Measurements from ENCODE around the gene FGF12. TPM values are rescaled to one million over a fixed set of nuclear protein-coding genes. Genes with fewer than 3 reads are reported as not detected.

The FGF12 gene
- total RNA-seq, 2 experiments from 2014 or later: 0.06 to 1.7 TPM

GRCh38 chr3:192652727-192653126 lies 74.6 kb downstream of the FGF12 start:
- Histone ChIP-seq H3K4me2 (ENCODE audit: low read length) (no peak overlapping the region), H3K79me2 (ENCODE audit: insufficient read depth, low read depth, low read length) (no peaks in the 10 kb centered on the region), H3K9me3 (ENCODE audit: low read length) (no peaks in the 10 kb centered on the region), H3K4me3 (ENCODE audit: low read depth, low read length, poor library complexity, severe bottlenecking) (no peak overlapping the region), H3K36me3 (ENCODE audit: insufficient read depth, low read length) (no peaks in the 10 kb centered on the region), H3K9me2 (ENCODE audit: insufficient read depth, low read length) (no peaks in the 10 kb centered on the region), H4K20me1 (ENCODE audit: insufficient read depth, low read length) (no peaks in the 10 kb centered on the region), H3K4me1 (ENCODE audit: insufficient read depth, low read length, poor library complexity, severe bottlenecking) (no peaks in the 10 kb centered on the region), H2AFZ (ENCODE audit: low read length) (no peak overlapping the region), H3K27ac (ENCODE audit: low read depth, low read length, poor library complexity, severe bottlenecking) (no peak overlapping the region)
- no peak for TF ChIP-seq CTCF (conservative IDR thresholded peaks at IDR 0.05; ENCODE audit: low read length)
- no peak for TF ChIP-seq EZH2phosphoT487 (IDR thresholded peaks at IDR 0.05; ENCODE audit: borderline replicate concordance, low read depth, low read length)
- POLR2A ChIA-PET: interaction anchor here (0.6 kb wide), 1 partner anchor 98 kb away, joined by 4 read pairs; no protein-coding TSS in a partner anchor
- intact Hi-C loops (cut with micrococcal nuclease; ENCODE audit: unreplicated experiment): no loop called here
- DNase-seq (ENCODE audit: low spot score): no peak
- no TSS peak for BruUV-seq (replicated peaks)
- CTCF ChIA-PET (ENCODE audit: unreplicated experiment): no interaction called here

- Histone ChIP-seq H3K4me3 (ENCODE audit: low read depth, low read length, poor library complexity, severe bottlenecking) (no peak overlapping the region), H3K4me2 (ENCODE audit: low read length) (no peak overlapping the region), H2AFZ (ENCODE audit: low read length) (no peak overlapping the region), H4K20me1 (ENCODE audit: insufficient read depth, low read length) (no peaks in the 10 kb centered on the region), H3K9me2 (ENCODE audit: insufficient read depth, low read length) (no peaks in the 10 kb centered on the region), H3K4me1 (ENCODE audit: insufficient read depth, low read length, poor library complexity, severe bottlenecking) (no peaks in the 10 kb centered on the region), H3K36me3 (ENCODE audit: insufficient read depth, low read length) (no peaks in the 10 kb centered on the region), H3K79me2 (ENCODE audit: insufficient read depth, low read depth, low read length) (no peaks in the 10 kb centered on the region), H3K9me3 (ENCODE audit: low read length) (no peaks in the 10 kb centered on the region), H3K27ac (ENCODE audit: low read depth, low read length, poor library complexity, severe bottlenecking) (no peak overlapping the region)
- TF ChIP-seq EZH2phosphoT487 (IDR thresholded peaks at IDR 0.05; ENCODE audit: borderline replicate concordance, low read depth, low read length) (no peak), CTCF (conservative IDR thresholded peaks at IDR 0.05; ENCODE audit: low read length) (no peak)
- ChIA-PET CTCF (ENCODE audit: unreplicated experiment) (no interaction called here), POLR2A (no interaction called here)
- intact Hi-C loops (cut with micrococcal nuclease; ENCODE audit: unreplicated experiment): no loop called here
- BruUV-seq (replicated peaks): no TSS peak
- no peak for DNase-seq (ENCODE audit: low spot score)
Observed at GRCh38 chr3:192651836-192652512, 75.4 kb downstream of the FGF12 start.

- DNase-seq (ENCODE audit: low spot score): no peak
- intact Hi-C loops (cut with micrococcal nuclease; ENCODE audit: unreplicated experiment): no loop called here
- Histone ChIP-seq H3K4me1 (ENCODE audit: insufficient read depth, low read length, poor library complexity, severe bottlenecking) (no peaks in the 10 kb centered on the region), H3K79me2 (ENCODE audit: insufficient read depth, low read depth, low read length) (no peaks in the 10 kb centered on the region), H3K4me2 (ENCODE audit: low read length) (no peak overlapping the region), H2AFZ (ENCODE audit: low read length) (no peak overlapping the region), H3K36me3 (ENCODE audit: insufficient read depth, low read length) (no peaks in the 10 kb centered on the region), H4K20me1 (ENCODE audit: insufficient read depth, low read length) (no peaks in the 10 kb centered on the region), H3K9me3 (ENCODE audit: low read length) (no peaks in the 10 kb centered on the region), H3K27ac (ENCODE audit: low read depth, low read length, poor library complexity, severe bottlenecking) (no peak overlapping the region), H3K4me3 (ENCODE audit: low read depth, low read length, poor library complexity, severe bottlenecking) (no peak overlapping the region), H3K9me2 (ENCODE audit: insufficient read depth, low read length) (no peaks in the 10 kb centered on the region)
- ChIA-PET CTCF (ENCODE audit: unreplicated experiment) (no interaction called here), POLR2A (interaction anchor here (0.6 to 1.2 kb wide), 2 partner anchors 9 to 167 kb away, joined by 3 read pairs; no protein-coding TSS in a partner anchor)
- no TSS peak for BruUV-seq (replicated peaks)
- TF ChIP-seq CTCF (conservative IDR thresholded peaks at IDR 0.05; ENCODE audit: low read length) (no peak), EZH2phosphoT487 (IDR thresholded peaks at IDR 0.05; ENCODE audit: borderline replicate concordance, low read depth, low read length) (no peak)
Observed at GRCh38 chr3:192645437-192645836, 81.9 kb downstream of the FGF12 start.

Data from OCI-LY7 (cell line).